Liver (tissue), 3 donors: ENCODE results near the gene CLDN6.

Experiments used
- HNF4G ChIP-seq: IDR thresholded peaks from 2 replicates; pipeline ENCODE4 v1.6.1; 2016; ENCODE audit warnings: antibody characterized with exemption
- JUND ChIP-seq, 2 donors: IDR thresholded peaks; 2 replicates each; pipeline ENCODE4 v1.6.1; 2016; ENCODE audit warnings: antibody characterized with exemption in 2 of 2
- RAD21 ChIP-seq, 2 donors: IDR thresholded peaks; 2 replicates each; pipeline ENCODE4 v1.6.1; 2016; ENCODE audit warnings: antibody characterized with exemption in 2 of 2, mild to moderate bottlenecking in 2 of 2
- RXRA ChIP-seq, 2 donors: IDR thresholded peaks; 2 replicates each; pipeline ENCODE4 v1.6.1; 2017 to 2018; ENCODE audit warnings: antibody characterized with exemption in 2 of 2, mild to moderate bottlenecking in 1 of 2
- SP1 ChIP-seq: IDR thresholded peaks from 2 replicates; pipeline ENCODE4 v1.6.1; 2018; ENCODE audit warnings: antibody characterized with exemption, mild to moderate bottlenecking
- TAF1 ChIP-seq: conservative IDR thresholded peaks from 2 replicates; pipeline ENCODE4 v1.6.1; 2016; ENCODE audit warnings: antibody characterized with exemption, mild to moderate bottlenecking
- YY1 ChIP-seq: IDR thresholded peaks from 2 replicates; pipeline ENCODE4 v1.6.1; 2016; ENCODE audit warnings: antibody characterized with exemption, mild to moderate bottlenecking
- TF ChIP-seq, protein P1 (sequence below): IDR thresholded peaks from 2 replicates; pipeline ENCODE4 v1.6.1; 2016; ENCODE audit warnings: antibody characterized with exemption
- TF ChIP-seq, protein P2 (sequence below): fragments of 150-350 bp; IDR thresholded peaks from 2 replicates; pipeline ENCODE4 v1.5.1; 2017; ENCODE audit warnings: improper control_type of control experiment, low read depth, low read length; ENCODE audit not compliant: missing input control
- TF ChIP-seq, protein P3 (sequence below): IDR thresholded peaks from 2 replicates; pipeline ENCODE4 v1.6.1; 2016; ENCODE audit warnings: antibody characterized with exemption
- TF ChIP-seq, protein P4 (sequence below): IDR thresholded peaks from 2 replicates; pipeline ENCODE4 v1.6.1; 2016; ENCODE audit warnings: antibody characterized with exemption
- donor health status: healthy.
- donor health status: healthy.

DNA sequence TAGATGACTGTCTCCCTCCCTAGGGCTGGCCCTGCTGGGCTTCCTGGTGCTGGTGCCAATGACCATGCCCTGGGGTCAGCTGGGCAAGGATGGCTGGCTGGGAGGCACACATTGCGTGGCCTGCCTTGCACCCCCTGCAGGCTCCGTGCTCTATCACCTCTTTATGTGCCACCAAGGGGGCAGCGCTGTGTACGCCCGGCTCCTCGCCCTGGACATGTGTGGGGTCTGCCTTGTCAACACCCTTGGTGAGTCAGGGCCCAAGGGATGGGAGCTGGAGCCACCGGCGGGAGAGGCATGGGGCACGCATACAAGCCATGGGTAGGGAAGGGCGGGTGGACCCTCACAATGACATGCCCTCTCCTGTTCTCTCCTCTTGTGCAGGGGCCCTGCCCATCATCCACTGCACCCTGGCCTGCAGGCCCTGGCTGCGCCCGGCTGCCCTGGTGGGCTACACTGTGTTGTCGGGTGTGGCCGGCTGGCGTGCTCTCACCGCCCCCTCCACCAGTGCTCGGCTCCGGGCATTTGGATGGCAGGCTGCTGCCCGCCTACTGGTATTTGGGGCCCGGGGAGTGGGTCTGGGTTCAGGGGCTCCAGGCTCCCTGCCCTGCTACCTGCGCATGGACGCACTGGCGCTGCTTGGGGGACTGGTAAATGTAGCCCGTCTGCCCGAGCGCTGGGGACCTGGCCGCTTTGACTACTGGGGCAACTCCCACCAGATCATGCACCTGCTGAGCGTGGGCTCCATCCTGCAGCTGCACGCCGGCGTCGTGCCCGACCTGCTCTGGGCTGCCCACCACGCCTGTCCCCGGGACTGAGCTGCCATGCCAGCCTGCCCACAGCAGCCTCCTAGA lies 46.6 kb downstream of the CLDN6 start:
- TF ChIP-seq, protein P1, sequence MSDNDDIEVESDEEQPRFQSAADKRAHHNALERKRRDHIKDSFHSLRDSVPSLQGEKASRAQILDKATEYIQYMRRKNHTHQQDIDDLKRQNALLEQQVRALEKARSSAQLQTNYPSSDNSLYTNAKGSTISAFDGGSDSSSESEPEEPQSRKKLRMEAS, result no peak
- no peak for TF ChIP-seq RAD21 (IDR thresholded peaks at IDR 0.05)
- TF ChIP-seq JUND (IDR thresholded peaks at IDR 0.05), result no peak
- TF ChIP-seq, protein P2, sequence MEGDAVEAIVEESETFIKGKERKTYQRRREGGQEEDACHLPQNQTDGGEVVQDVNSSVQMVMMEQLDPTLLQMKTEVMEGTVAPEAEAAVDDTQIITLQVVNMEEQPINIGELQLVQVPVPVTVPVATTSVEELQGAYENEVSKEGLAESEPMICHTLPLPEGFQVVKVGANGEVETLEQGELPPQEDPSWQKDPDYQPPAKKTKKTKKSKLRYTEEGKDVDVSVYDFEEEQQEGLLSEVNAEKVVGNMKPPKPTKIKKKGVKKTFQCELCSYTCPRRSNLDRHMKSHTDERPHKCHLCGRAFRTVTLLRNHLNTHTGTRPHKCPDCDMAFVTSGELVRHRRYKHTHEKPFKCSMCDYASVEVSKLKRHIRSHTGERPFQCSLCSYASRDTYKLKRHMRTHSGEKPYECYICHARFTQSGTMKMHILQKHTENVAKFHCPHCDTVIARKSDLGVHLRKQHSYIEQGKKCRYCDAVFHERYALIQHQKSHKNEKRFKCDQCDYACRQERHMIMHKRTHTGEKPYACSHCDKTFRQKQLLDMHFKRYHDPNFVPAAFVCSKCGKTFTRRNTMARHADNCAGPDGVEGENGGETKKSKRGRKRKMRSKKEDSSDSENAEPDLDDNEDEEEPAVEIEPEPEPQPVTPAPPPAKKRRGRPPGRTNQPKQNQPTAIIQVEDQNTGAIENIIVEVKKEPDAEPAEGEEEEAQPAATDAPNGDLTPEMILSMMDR, result no peak
- no peak for TF ChIP-seq TAF1
- TF ChIP-seq RXRA (IDR thresholded peaks at IDR 0.05), result no peak
- TF ChIP-seq, protein P3, sequence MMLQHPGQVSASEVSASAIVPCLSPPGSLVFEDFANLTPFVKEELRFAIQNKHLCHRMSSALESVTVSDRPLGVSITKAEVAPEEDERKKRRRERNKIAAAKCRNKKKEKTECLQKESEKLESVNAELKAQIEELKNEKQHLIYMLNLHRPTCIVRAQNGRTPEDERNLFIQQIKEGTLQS, result no peak
- TF ChIP-seq, protein P4, sequence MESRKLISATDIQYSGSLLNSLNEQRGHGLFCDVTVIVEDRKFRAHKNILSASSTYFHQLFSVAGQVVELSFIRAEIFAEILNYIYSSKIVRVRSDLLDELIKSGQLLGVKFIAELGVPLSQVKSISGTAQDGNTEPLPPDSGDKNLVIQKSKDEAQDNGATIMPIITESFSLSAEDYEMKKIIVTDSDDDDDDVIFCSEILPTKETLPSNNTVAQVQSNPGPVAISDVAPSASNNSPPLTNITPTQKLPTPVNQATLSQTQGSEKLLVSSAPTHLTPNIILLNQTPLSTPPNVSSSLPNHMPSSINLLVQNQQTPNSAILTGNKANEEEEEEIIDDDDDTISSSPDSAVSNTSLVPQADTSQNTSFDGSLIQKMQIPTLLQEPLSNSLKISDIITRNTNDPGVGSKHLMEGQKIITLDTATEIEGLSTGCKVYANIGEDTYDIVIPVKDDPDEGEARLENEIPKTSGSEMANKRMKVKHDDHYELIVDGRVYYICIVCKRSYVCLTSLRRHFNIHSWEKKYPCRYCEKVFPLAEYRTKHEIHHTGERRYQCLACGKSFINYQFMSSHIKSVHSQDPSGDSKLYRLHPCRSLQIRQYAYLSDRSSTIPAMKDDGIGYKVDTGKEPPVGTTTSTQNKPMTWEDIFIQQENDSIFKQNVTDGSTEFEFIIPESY, result no peak
- TF ChIP-seq SP1, result no peak
- no peak for TF ChIP-seq YY1
- no peak for TF ChIP-seq HNF4G
